Measurements from ENCODE around the gene PHKG1. TPM values are rescaled to one million over a fixed set of nuclear protein-coding genes. Genes with fewer than 3 reads are reported as not detected.
"Not testable (repeated sequence)": the region's sequence is repeated elsewhere in the genome, so short reads cannot be mapped to it uniquely, and the experiment has no call there.

PHKG1 gene
- total RNA-seq, 1 donor from 2014 or later, result 1.1 TPM

DNA sequence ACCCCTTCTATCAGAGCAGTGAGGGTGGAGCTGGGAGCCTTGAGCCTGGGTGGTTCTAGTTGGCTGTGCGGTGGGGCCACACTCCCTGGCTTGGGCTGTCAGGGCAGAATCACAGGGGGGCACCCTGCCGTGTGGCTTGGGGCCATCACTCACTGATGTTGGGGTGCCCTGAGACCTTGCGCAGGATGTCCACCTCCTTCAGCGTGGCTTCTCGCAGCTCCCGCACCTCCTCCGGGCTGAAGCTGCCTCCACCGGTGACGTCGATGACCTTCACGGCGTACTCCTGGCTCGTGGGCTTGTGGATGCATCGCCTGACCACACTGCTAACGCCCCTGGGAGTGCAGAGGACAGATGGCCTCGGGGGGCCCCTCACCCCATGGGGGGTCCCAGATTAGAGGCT lies 5.3 kb downstream of the PHKG1 start:
- Histone ChIP-seq H3K4me1 (peaks cover 7% of the 10 kb centered on the region), H3K9me3 (no peaks in the 10 kb centered on the region), H3K27ac (no peak overlapping the region), H3K36me3 (peaks cover 23% of the 10 kb centered on the region), H3K27me3 (ENCODE audit: low read depth) (no peaks in the 10 kb centered on the region), H3K4me3 (no peak overlapping the region)
- ATAC-seq (no peak), DNase-seq (no peak)
- intact Hi-C loops (cut with DNase I), result no loop called here
- TF ChIP-seq, protein P1, sequence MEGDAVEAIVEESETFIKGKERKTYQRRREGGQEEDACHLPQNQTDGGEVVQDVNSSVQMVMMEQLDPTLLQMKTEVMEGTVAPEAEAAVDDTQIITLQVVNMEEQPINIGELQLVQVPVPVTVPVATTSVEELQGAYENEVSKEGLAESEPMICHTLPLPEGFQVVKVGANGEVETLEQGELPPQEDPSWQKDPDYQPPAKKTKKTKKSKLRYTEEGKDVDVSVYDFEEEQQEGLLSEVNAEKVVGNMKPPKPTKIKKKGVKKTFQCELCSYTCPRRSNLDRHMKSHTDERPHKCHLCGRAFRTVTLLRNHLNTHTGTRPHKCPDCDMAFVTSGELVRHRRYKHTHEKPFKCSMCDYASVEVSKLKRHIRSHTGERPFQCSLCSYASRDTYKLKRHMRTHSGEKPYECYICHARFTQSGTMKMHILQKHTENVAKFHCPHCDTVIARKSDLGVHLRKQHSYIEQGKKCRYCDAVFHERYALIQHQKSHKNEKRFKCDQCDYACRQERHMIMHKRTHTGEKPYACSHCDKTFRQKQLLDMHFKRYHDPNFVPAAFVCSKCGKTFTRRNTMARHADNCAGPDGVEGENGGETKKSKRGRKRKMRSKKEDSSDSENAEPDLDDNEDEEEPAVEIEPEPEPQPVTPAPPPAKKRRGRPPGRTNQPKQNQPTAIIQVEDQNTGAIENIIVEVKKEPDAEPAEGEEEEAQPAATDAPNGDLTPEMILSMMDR (IDR thresholded peaks at IDR 0.05), result no peak

DNA sequence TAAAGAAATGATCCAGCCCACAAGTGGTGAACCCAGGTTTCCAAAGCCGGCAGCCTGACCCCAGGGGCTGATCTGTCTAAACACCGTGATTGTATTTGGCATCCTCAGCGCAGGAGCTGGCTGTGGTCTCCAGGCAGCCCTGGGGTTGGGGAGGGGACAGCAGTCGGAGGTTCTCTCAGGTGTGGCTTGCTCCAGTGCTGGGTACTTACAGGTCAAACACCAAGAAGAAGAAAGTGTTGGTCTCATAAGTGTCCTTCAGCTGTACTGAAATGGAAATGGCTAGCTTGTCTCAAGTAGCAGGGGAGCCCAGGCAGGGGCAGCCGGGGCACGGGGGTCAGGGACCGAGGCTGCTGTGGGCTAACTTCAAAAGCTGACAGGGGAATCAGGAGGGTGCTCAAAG lies 6.0 kb downstream of the PHKG1 start:
- ATAC-seq, result no peak
- H3K27me3 ChIP-seq (ENCODE audit: low read depth), result no peaks in the 10 kb centered on the region
- intact Hi-C loops (cut with DNase I), result no loop called here

DNA sequence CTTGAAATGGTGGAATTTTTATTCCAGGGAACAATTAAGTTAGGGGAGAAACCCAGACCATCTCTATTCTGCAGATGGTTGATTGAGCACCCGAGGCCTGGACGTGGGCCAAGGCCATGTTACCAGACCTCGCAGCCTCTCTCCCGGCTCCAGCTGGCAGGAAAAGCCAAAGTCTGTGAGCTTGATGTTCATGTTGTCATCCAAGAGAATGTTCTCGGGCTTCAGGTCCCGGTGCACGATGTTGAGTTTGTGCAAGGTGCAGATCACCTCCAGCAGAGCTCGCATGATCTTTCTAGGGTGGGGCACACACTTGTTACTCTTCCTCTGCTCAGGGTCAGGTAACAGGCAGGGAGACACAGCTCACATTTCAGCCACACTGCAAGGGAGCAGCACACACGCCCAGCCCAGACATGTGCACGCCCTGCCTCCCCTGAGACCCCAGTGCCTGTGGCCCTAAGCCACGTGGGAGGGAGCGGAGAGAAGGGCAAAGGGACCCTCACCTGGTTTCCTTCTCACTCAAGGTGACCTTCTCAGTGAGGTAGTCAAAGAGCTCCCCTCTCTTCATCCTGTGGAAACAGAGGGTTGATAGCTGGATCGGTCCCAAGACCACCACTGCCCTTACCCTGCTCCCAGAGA lies 9.5 kb downstream of the PHKG1 start:
- no peak for ATAC-seq
- TF ChIP-seq, protein P1 (IDR thresholded peaks at IDR 0.05), result no peak
- no peak for DNase-seq
- H3K9me3 ChIP-seq, result no peaks in the 10 kb centered on the region
- no peak overlapping the region for H3K4me3 ChIP-seq
- peaks cover 36% of the 10 kb centered on the region for H3K36me3 ChIP-seq
- H3K27me3 ChIP-seq (ENCODE audit: low read depth), result no peaks in the 10 kb centered on the region
- intact Hi-C loops (cut with DNase I), result no loop called here
- peaks cover 18% of the 10 kb centered on the region for H3K4me1 ChIP-seq
- H3K27ac ChIP-seq, result no peak overlapping the region

More for the DNA sequence above, 6.0 kb downstream of the PHKG1 start:
- TF ChIP-seq, protein P1 (IDR thresholded peaks at IDR 0.05), result no peak
- H3K36me3 ChIP-seq, result peaks cover 23% of the 10 kb centered on the region
- H3K4me3 ChIP-seq, result no peak overlapping the region
- DNase-seq, result no peak
- peaks cover under 1% of the 10 kb centered on the region for H3K4me1 ChIP-seq
- H3K27ac ChIP-seq, result no peak overlapping the region
- no peaks in the 10 kb centered on the region for H3K9me3 ChIP-seq

DNA sequence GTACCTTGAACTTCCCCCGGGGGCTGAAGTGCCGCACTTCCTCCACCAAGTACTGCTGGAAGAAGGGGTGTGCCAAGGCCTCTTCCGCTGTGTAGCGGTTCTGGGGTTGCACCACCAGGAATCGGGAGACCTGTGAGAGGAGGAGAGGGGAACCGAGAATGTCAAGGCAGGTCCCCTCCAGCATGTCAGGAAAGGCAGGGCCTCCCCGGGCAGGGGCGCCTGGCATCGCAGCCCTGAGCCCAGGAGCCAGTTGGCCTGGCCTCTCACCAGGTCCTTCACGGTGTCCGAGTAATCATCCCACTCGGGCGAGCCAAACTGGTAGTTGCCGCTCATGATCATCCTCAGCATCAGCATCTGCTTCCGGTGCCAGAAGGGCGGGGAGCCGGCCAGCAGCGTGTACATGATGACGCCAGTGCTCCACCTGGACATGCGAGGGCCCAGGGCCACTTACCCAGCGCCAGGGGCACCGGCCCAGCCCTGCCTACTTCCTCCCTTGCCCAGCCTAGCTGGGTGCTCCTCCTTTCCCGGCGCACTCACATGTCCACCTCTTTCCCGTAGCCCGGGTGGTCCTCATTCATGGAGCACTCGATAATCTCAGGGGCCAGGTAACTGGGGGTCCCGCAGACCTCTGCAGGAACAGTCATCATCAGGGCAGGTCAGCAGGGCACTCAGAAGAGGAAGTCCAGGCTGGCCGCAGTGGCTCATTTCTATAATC lies 11.0 kb downstream of the PHKG1 start:
- TF ChIP-seq, protein P1 (IDR thresholded peaks at IDR 0.05), result no peak
- no peaks in the 10 kb centered on the region for H3K27me3 ChIP-seq (ENCODE audit: low read depth)
- DNase-seq (no peak), ATAC-seq (no peak)
- H3K4me3 ChIP-seq, result no peak overlapping the region
- intact Hi-C loops (cut with DNase I), result no loop called here
- no peaks in the 10 kb centered on the region for H3K9me3 ChIP-seq
- H3K36me3 ChIP-seq, result peaks cover 47% of the 10 kb centered on the region
- H3K27ac ChIP-seq, result no peak overlapping the region
- peaks cover 18% of the 10 kb centered on the region for H3K4me1 ChIP-seq

DNA sequence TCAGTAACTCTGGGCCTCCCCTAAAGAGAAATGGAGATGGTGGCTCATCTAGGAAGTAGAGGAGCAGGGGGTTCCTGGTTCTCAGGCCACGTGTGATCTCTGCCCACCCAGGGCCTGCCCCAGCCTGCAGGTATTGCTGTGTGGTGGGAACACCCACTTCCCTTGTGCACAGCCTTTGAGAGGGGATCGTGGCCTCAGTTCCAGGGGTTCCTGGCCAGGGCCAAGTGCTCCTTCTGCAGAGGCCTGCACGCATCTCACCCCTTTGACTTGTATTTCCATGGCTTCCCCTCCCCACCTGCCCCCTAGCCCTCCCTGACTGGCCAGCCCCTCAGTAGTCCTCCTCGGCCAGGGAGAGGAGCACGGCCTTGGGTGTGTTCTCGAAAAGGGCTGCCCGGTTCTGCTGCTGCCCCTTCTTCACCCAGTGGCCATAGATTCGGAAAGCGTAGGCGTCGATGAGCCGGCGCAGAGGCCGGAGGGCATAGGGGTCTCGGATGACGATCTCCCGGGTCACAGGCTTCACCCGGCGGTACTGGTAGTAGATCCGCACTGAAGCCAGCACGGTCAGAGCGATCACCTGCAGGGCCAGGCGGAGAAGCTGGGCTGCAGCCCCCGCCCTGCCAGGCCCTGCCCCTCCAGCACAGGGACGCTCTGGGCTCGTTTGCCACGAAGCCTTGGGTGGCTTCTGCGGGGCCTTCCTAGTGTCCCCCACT lies 11.9 kb downstream of the PHKG1 start:
- intact Hi-C loops (cut with DNase I); H3K4me3 ChIP-seq; ATAC-seq; H3K27me3 ChIP-seq (ENCODE audit: low read depth); H3K9me3 ChIP-seq; DNase-seq: not testable (repeated sequence)
- Histone ChIP-seq H3K36me3 (peaks cover 42% of the 10 kb centered on the region), H3K4me1 (peaks cover 18% of the 10 kb centered on the region), H3K27ac (peak overlapping the region; percentile 56)
